Neural progenitor cell (in vitro differentiated cells): Measurements from ENCODE around the gene PWWP2B. TPM values are rescaled to one million over a fixed set of nuclear protein-coding genes. Genes with fewer than 3 reads are reported as not detected.

ENCODE experiments used
- DNase-seq: peaks from one replicate; pipeline ENCODE4 v3.0.0-alpha.2; 2016; ENCODE audit warnings: low spot score
- H2AFZ ChIP-seq: fragments of 200-600 bp; sonication (generic); replicated peaks from 2 replicates; pipeline ENCODE4 v1.6.1; 2016; ENCODE audit warnings: antibody characterized with exemption
- H3F3A ChIP-seq: fragments of 200-600 bp; sonication (generic); 2 replicates; pipeline ENCODE4 v1.6.1; 2016; ENCODE audit warnings: antibody characterized with exemption, low read depth
- H3K27ac ChIP-seq: fragments of 200-600 bp; sonication (generic); 2 replicates; pipeline ENCODE4 v1.5.1; 2016; ENCODE audit warnings: mild to moderate bottlenecking
- H3K27me3 ChIP-seq: fragments of 200-600 bp; sonication (generic); 2 replicates; pipeline ENCODE4 v1.6.1; 2016; ENCODE audit warnings: mild to moderate bottlenecking, moderate library complexity
- H3K36me3 ChIP-seq: fragments of 200-600 bp; sonication (generic); 2 replicates; pipeline ENCODE4 v1.5.1; 2016
- H3K4me1 ChIP-seq: fragments of 200-600 bp; sonication (generic); 2 replicates; pipeline ENCODE4 v1.6.1; 2016; ENCODE audit warnings: mixed run types
- H3K4me2 ChIP-seq: fragments of 200-600 bp; sonication (generic); 2 replicates; pipeline ENCODE4 v1.6.1; 2016
- H3K4me3 ChIP-seq: fragments of 200-600 bp; sonication (generic); 2 replicates; pipeline ENCODE4 v1.5.1; 2016
- H3K79me2 ChIP-seq: fragments of 200-600 bp; sonication (generic); 2 replicates; pipeline ENCODE4 v1.6.1; 2016; ENCODE audit warnings: low read depth
- H3K9ac ChIP-seq: fragments of 200-600 bp; sonication (generic); 2 replicates; pipeline ENCODE4 v1.6.1; 2016
- H3K9me3 ChIP-seq: fragments of 200-600 bp; sonication (generic); 2 replicates; pipeline ENCODE4 v1.5.1; 2016; ENCODE audit warnings: low read depth
- H4K20me1 ChIP-seq: fragments of 200-600 bp; sonication (generic); 2 replicates; pipeline ENCODE4 v1.6.1; 2016; ENCODE audit warnings: low read depth
- H3K27ac Mint-ChIP-seq: 3 replicates; pipeline ENCODE4 v1.8.0; 2021; ENCODE audit warnings: mixed read lengths
- H3K27me3 Mint-ChIP-seq: 2 replicates; pipeline ENCODE4 v1.8.0; 2022; ENCODE audit warnings: low read depth, mild to moderate bottlenecking, inconsistent platforms, moderate library complexity, mixed read lengths; ENCODE audit not compliant: insufficient read depth
- H3K36me3 Mint-ChIP-seq: 3 replicates; pipeline ENCODE4 v1.8.0; 2021; ENCODE audit warnings: mixed read lengths
- H3K4me1 Mint-ChIP-seq: 3 replicates; pipeline ENCODE4 v1.8.0; 2021; ENCODE audit warnings: mixed read lengths
- H3K4me3 Mint-ChIP-seq: 3 replicates; pipeline ENCODE4 v1.8.0; 2021; ENCODE audit warnings: mild to moderate bottlenecking, moderate library complexity, mixed read lengths
- H3K9me3 Mint-ChIP-seq: 3 replicates; pipeline ENCODE4 v1.8.0; 2020; ENCODE audit warnings: mixed read lengths
- CTCF ChIP-seq: fragments of 200-600 bp; sonication (generic); IDR thresholded peaks from 2 replicates; pipeline ENCODE4 v1.5.1; 2017; ENCODE audit warnings: antibody characterized with exemption, mild to moderate bottlenecking
- EZH2 ChIP-seq: fragments of 200-600 bp; sonication (generic); IDR thresholded peaks from 2 replicates; pipeline ENCODE4 v1.6.1; 2017; ENCODE audit warnings: antibody characterized with exemption, mild to moderate bottlenecking, moderate library complexity
- EZH2phosphoT487 ChIP-seq: fragments of 200-600 bp; sonication (generic); IDR thresholded peaks from 2 replicates; pipeline ENCODE4 v1.6.1; 2017; ENCODE audit warnings: antibody characterized with exemption
- total RNA-seq: library from RNA; depleted of rRNA; stranded (reverse); fragments of >200 nt; gene quantifications from 2 replicates; pipeline ENCODE4 v1.2.3, GENCODE V29; 2015; ENCODE audit warnings: low replicate concordance

Gene PWWP2B
- total RNA-seq, 1 donor from 2014 or later, result 0.34 TPM

GRCh38 chr10:132375116-132375794, 21.7 kb upstream of the PWWP2B start:
- Histone ChIP-seq H3K9me3 (no peaks in the 10 kb centered on the region), H3F3A (no peaks in the 10 kb centered on the region), H4K20me1 (no peaks in the 10 kb centered on the region), H3K27ac (no peak overlapping the region), H3K9ac (no peak overlapping the region), H3K4me1 (peaks cover 3% of the 10 kb centered on the region), H3K4me3 (no peak overlapping the region), H3K79me2 (no peaks in the 10 kb centered on the region), H3K36me3 (no peaks in the 10 kb centered on the region), H2AFZ (no peak overlapping the region), H3K27me3 (no peaks in the 10 kb centered on the region), H3K4me2 (no peak overlapping the region)
- H3K27me3 Mint-ChIP-seq, result peaks cover 8% of the 10 kb centered on the region
- H3K9me3 Mint-ChIP-seq, result no peaks in the 10 kb centered on the region
- H3K4me1 Mint-ChIP-seq, result peaks cover 13% of the 10 kb centered on the region
- TF ChIP-seq EZH2 (no peak), EZH2phosphoT487 (no peak), CTCF (no peak)
- no peak overlapping the region for H3K27ac Mint-ChIP-seq
- no peak overlapping the region for H3K4me3 Mint-ChIP-seq
- no peak for DNase-seq
- H3K36me3 Mint-ChIP-seq, result peaks cover 2% of the 10 kb centered on the region

- Histone ChIP-seq H2AFZ (no peak overlapping the region), H3K27ac (no peak overlapping the region), H3K4me2 (no peak overlapping the region), H4K20me1 (no peaks in the 10 kb centered on the region), H3K9ac (no peak overlapping the region), H3F3A (no peaks in the 10 kb centered on the region), H3K79me2 (no peaks in the 10 kb centered on the region), H3K4me3 (no peak overlapping the region), H3K9me3 (no peaks in the 10 kb centered on the region), H3K36me3 (no peaks in the 10 kb centered on the region), H3K4me1 (no peaks in the 10 kb centered on the region), H3K27me3 (no peaks in the 10 kb centered on the region)
- Mint-ChIP-seq H3K27ac (no peak overlapping the region), H3K4me3 (no peak overlapping the region), H3K27me3 (peaks cover 7% of the 10 kb centered on the region), H3K4me1 (peaks cover 9% of the 10 kb centered on the region), H3K9me3 (no peaks in the 10 kb centered on the region), H3K36me3 (peaks cover 2% of the 10 kb centered on the region)
- TF ChIP-seq EZH2phosphoT487, result no peak
- no peak for TF ChIP-seq CTCF
- no peak for TF ChIP-seq EZH2
- no peak for DNase-seq
Measured at GRCh38 chr10:132375795-132376297, 21.2 kb upstream of the PWWP2B start.

GRCh38 chr10:132376394-132376851, 20.6 kb upstream of the PWWP2B start:
- H3K9me3 Mint-ChIP-seq, result no peaks in the 10 kb centered on the region
- Histone ChIP-seq H3K79me2 (no peaks in the 10 kb centered on the region), H3K36me3 (no peaks in the 10 kb centered on the region), H4K20me1 (no peaks in the 10 kb centered on the region), H3K4me3 (no peak overlapping the region), H3K4me1 (no peaks in the 10 kb centered on the region), H3K9me3 (no peaks in the 10 kb centered on the region), H3F3A (no peaks in the 10 kb centered on the region), H3K4me2 (no peak overlapping the region), H3K9ac (no peak overlapping the region), H3K27ac (no peak overlapping the region), H3K27me3 (no peaks in the 10 kb centered on the region), H2AFZ (no peak overlapping the region)
- no peak overlapping the region for H3K4me3 Mint-ChIP-seq
- no peak for DNase-seq
- H3K27me3 Mint-ChIP-seq, result peaks cover 7% of the 10 kb centered on the region
- H3K4me1 Mint-ChIP-seq, result peaks cover 9% of the 10 kb centered on the region
- H3K27ac Mint-ChIP-seq, result no peak overlapping the region
- H3K36me3 Mint-ChIP-seq, result peaks cover 2% of the 10 kb centered on the region
- TF ChIP-seq CTCF (no peak), EZH2phosphoT487 (no peak), EZH2 (no peak)
